Lung microvascular endothelial cell (primary cell): ENCODE data around the gene DDIT3. TPM values are rescaled to one million over a fixed set of nuclear protein-coding genes. Genes with fewer than 3 reads are reported as not detected.
"Not testable (repeated sequence)": the region's sequence is repeated elsewhere in the genome, so short reads cannot be mapped to it uniquely, and the experiment has no call there.

Source experiments
- DNase-seq, 2 donors: peaks; one replicate each; pipeline versions ENCODE4 v3.0.0 to v3.0.0-alpha.2; 2010; ENCODE audit warnings: low read depth in 2 of 2
- total RNA-seq: library from RNA; depleted of rRNA; stranded (reverse); fragments of >200 nt; gene quantifications from 2 replicates; pipeline ENCODE4 v1.2.1, GENCODE V29; 2014

The DDIT3 gene
- 4.6 and 12.5 TPM in 2 replicates for total RNA-seq

- peak; percentile 100 for DNase-seq
Observed at GRCh38 chr12:57520053-57520818, at the start of gene DDIT3. Gene DDIT3, minus strand, starts transcription at chr12:57520514. Its CDS starts 3,108 bp downstream, at chr12:57517406.

DNA sequence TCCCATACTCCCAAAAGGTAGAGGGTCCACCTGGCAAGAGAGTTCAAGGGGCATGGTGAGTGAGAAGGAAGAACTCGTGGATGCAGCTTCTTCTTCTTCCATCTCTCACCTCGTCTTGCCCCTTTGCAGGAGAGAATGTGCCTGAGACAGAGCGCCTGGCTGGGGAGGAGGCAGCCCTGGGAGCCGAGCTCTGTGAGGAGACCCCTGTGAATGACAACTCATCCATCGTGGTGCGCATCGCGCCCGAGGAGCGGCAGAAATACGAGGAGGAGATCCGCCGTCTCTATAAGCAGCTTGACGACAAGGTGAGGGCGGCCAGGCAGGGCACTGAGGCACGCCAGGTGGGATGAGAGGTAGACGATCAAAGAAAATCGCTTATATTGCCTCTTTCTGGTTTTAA is 49.5 kb upstream of the DDIT3 start:
- DNase-seq, result no peak

GRCh38 chr12:57568838-57569237 is 48.5 kb upstream of the DDIT3 start:
- no peak for DNase-seq

- DNase-seq, result no peak
Observed at GRCh38 chr12:57564178-57564740, 43.9 kb upstream of the DDIT3 start.

- DNase-seq, result no peak
Observed at GRCh38 chr12:57563358-57563757, 43.0 kb upstream of the DDIT3 start.

- not testable (repeated sequence) for DNase-seq
Observed at GRCh38 chr12:57561117-57561516, 40.8 kb upstream of the DDIT3 start.

- DNase-seq, result no peak
Observed at GRCh38 chr12:57560516-57560915, 40.2 kb upstream of the DDIT3 start.

- DNase-seq, result no peak
Observed at GRCh38 chr12:57558864-57559263, 38.5 kb upstream of the DDIT3 start.

- DNase-seq, result no peak
Observed at GRCh38 chr12:57554897-57555296, 34.6 kb upstream of the DDIT3 start.

DNA sequence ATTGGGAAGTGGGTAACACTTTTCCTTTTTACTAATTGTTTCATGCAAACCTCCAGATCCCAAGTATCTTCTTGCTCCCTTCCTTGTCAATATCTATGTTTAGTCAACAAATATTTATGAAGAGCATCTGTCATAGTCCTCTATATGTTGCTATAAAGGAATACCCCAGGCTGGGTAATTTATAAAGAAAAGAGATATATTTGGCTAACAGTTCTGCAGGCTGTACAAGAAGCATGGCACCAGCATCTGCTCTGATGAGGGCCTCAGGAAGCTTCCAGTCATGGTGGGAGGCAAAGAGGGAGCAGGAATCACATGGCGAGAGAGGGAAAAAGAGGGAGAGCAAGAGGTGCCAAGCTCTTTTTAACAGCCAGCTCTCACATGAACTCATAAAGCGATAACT is 34.1 kb upstream of the DDIT3 start:
- DNase-seq, result no peak

DNA sequence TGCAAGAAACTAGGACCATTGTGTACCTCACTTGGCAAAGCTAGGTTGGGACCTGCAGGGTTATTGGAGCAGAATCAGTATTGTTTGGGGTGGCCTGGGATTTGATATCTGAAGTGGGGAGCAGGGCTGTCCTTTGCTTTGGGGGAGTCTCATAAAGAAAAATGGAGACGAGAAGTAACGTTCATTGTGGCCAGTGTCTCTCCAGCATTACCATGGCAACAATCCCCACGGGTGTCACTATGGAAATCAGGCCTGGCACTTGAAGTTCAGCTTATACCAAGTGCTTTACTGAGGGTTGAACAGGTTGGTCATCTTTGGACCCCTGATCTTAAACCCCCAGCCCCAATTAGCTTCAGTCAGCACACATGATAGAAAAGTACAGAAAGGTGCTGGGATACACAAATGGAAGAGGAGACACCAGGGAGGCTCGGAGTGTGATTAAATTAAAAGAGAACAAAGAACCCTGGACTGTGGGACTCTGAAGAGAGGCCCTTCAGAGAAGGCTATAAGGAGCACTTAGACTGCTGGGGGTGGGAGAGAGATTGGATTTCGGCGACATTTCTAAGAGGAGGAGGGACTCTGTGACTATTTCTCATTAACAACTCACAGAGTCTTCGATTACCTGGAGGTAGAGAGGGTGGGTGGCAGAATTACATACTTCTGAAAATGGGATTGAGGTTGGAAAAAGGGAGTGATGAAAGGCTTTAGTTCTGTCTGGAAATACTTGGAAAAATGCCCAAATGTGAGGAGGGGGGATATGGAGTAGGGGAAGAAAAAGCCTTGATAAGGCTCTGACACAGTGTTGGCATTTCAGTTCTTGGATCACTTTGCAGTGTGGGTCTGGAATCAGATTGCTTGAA is 33.3 kb upstream of the DDIT3 start:
- no peak for DNase-seq

GRCh38 chr12:57552835-57553313 is 32.6 kb upstream of the DDIT3 start:
- no peak for DNase-seq

DNA sequence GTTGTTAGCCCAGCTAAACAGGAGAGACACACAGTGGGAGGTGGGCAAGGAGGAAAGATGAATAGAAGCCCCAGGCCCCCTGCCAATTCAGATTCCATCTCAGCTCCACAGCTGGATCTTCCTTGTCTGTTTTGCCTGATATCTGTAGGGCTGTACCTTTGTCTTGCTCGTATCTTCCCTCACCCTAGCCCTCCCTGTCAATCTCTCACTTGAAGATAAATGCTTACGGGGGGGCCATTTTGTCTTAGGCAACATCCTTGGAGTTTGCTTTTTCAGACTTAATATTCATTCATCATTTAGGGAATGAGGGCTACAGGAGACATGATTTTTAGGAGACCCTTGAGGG is 32.0 kb upstream of the DDIT3 start:
- DNase-seq, result no peak

DNA sequence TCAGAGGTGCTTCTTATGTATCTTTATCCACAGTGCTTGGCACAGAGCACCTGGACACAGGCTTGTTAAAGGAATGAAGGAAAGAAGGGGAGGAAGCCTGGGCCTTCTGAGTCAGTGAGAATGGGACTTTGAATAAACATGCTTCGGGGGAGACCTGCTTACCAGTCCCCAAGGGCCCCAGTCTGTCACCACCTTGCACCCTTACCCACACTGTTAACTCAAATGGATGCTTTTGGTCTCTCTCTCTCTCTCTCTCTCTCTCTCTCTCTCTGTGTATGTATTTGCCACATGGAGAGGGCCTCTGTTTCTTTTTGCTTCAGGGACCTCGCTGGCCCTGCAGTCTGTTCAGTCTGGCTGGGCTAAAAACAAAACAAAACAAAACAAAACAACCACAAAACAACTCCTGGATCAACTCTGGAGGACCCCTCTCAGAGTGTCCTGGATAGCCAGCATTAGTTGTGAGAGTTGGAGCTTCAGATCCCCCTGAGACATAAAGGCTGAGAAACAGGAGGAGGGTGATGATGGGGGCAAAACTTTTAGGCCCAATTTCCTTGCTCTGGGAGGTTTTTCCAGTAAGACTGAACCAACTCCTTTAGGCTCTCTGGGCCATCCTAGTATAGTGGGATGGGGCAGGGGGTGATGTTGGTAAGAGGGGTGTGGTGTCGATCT is 31.5 kb upstream of the DDIT3 start:
- DNase-seq, result no peak

DNA sequence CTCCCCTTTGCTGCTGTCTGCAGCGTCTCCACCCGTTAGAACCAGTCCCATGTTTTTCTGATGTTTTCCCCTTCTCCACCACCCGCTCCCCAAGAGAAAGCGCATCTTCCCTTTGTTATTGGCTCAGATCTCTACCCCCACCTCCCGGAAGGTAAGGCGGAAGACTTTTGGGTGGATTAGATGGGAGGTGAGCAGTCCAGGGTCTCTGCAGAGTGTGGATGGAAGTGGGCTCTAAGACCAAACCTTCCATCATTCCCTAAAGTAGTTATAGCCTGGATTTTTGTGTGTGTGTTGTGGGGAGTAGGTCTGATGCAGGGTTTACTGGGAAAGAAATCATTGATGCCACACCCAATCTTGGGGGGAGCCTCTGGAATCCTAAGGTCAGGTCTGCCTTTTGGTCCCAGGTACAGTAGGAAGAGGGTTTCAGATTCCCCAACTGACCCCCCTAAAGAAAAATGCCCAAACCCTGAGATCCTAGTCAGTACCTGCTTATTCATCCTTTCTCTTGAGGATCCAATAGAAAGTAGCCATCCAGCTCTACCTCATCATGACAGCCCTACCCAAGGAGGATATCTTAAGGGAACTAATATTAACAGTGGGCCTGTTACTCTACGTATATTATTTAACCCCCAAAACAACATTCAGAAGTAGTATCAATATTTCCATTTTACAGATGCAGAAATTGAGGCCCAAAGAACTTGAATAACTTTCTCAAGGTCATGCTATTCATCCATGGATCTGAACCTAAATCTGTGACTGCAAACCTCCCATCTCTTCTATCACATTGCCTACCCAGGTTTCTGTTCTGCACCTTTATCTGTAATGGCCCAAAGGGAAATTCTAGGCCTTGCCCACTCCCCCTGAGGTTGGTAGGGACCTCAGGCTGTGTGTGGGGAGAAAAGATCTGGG is 30.6 kb upstream of the DDIT3 start:
- DNase-seq, result no peak

- no peak for DNase-seq
Observed at GRCh38 chr12:57549909-57550640, 29.8 kb upstream of the DDIT3 start, which contains the start of gene KIF5A. Gene KIF5A, plus strand, starts transcription at chr12:57550044. Its CDS starts 228 bp downstream, at chr12:57550272.

DNA sequence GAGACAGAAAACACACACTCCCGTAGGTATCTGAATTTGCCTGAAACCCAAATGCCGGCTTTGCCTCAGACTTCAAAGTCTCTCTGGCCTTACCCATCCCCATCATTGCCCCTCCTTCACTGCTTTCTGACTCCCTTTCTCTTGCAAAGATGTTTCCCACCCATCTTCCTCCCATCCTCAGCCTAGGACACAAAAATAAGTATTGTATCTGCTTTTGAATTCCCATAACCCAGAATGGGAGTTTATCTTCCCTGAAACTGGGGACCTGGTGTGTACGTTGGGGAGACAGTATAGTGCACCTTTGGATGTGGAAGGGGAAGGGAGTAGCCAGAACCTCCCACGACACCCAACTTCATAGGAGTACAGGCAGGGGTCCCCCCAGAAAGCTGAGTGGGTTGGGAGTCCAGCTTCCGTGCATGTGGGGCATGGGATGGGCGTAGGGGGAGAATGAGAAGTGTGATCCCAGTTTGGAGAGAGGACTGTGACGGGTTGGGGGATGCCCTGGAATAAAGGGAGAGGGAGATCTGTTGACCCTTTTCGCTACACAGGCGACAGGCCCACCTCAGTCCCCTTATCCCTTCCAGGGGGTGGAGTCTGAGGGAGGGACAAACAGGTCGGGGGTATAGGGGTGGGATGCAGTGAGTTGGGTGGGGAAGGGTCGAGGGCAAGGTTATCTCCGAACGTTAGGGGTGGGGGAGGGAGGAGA is 29.0 kb upstream of the DDIT3 start:
- no peak for DNase-seq

DNA sequence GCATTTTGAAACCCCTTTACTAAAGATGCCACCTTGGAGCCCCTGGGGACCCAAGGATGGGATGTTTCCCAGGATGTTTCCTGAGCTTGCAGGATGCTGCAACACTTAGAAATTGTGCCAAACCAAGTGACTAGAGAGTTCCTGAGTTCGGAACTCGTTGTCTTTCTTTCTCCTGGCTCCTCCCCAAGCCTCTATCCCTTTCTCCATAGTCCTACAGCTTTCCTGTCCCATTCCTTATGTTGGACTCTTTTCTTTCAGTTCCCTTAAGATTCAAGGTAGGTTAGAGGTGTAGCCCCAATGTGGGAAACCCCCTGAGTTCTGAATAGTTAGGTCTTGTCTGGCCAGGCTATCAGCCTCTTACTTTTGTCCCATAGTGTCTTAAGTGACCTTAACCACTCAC is 28.2 kb upstream of the DDIT3 start:
- DNase-seq, result no peak

GRCh38 chr12:57548013-57548315 is 27.6 kb upstream of the DDIT3 start:
- no peak for DNase-seq
